ENCODE data around the gene PLCB1.

DNA sequence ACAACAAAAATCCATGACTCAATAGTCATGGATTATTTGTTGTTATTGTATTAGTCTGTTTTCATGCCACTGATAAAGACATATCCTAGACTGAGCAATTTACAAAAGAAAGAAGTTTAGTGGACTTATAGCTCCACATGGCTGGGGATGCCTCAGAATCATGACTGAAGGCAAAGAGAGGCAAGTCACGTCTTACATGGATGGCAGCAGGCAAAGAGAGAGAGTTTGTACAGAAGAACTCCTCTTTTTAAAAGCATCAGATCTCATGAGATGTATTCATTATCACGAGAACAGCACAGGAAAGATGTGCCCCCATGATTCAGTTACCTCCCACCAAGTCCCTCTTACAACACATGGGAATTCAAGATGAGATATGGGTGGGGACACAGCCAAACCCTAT lies 792.5 kb downstream of the PLCB1 start:
- TF ChIP-seq, protein P1, sequence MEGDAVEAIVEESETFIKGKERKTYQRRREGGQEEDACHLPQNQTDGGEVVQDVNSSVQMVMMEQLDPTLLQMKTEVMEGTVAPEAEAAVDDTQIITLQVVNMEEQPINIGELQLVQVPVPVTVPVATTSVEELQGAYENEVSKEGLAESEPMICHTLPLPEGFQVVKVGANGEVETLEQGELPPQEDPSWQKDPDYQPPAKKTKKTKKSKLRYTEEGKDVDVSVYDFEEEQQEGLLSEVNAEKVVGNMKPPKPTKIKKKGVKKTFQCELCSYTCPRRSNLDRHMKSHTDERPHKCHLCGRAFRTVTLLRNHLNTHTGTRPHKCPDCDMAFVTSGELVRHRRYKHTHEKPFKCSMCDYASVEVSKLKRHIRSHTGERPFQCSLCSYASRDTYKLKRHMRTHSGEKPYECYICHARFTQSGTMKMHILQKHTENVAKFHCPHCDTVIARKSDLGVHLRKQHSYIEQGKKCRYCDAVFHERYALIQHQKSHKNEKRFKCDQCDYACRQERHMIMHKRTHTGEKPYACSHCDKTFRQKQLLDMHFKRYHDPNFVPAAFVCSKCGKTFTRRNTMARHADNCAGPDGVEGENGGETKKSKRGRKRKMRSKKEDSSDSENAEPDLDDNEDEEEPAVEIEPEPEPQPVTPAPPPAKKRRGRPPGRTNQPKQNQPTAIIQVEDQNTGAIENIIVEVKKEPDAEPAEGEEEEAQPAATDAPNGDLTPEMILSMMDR (IDR thresholded peaks at IDR 0.05), result no peak
- no peak for TF ChIP-seq POLR2A (IDR thresholded peaks at IDR 0.05)

All from Peyer's patch (tissue), 4 donors.